Ascending aorta (tissue), 2 donors: ENCODE data around the gene SLC4A5. TPM values are rescaled to one million over a fixed set of nuclear protein-coding genes. Genes with fewer than 3 reads are reported as not detected.

ENCODE experiments used
- DNase-seq, 2 donors: peaks; one replicate each; pipeline ENCODE4 v3.0.0-alpha.2; 2019; ENCODE audit warnings: low spot score in 2 of 2
- H3K27ac ChIP-seq, 2 donors: fragments of 200-600 bp; sonication (generic); one replicate each; pipeline ENCODE4 v1.5.1; 2016 to 2017; ENCODE audit warnings: mild to moderate bottlenecking in 1 of 2
- H3K27me3 ChIP-seq: fragments of 200-600 bp; sonication (generic); one replicate; pipeline ENCODE4 v1.5.1; 2017
- H3K36me3 ChIP-seq, 2 donors: fragments of 200-600 bp; sonication (generic); one replicate each; pipeline ENCODE4 v1.5.1; 2016
- H3K4me1 ChIP-seq, 2 donors: fragments of 200-600 bp; sonication (generic); one replicate each; pipeline ENCODE4 v1.5.1; 2016 to 2017; ENCODE audit warnings: mild to moderate bottlenecking in 1 of 2
- H3K4me3 ChIP-seq, 2 donors: fragments of 200-600 bp; sonication (generic); one replicate each; pipeline ENCODE4 v1.5.1; 2016 to 2017; ENCODE audit warnings: mild to moderate bottlenecking in 1 of 2
- H3K9me3 ChIP-seq, 2 donors: fragments of 200-600 bp; sonication (generic); one replicate each; pipeline ENCODE4 v1.5.1; 2016
- intact Hi-C: fragments of 100-400 bp; cut with DNase I; formaldehyde crosslinking; loops from one replicate; pipeline ENCODE4 v1.15.1; 2023
- total RNA-seq: library from RNA; depleted of rRNA; stranded (reverse); fragments of >200 nt; gene quantifications from one replicate; pipeline ENCODE4 v1.1.0, GENCODE V29; 2016
- TF ChIP-seq, protein P1 (sequence below), 3 experiments: fragments of 200-600 bp in 2 of 3; fragments of 450-650 bp in 1 of 3; sonication (generic) in 2 of 3; IDR thresholded peaks; one replicate each; pipeline ENCODE4 v1.5.1; 2016 to 2019; ENCODE audit warnings: antibody characterized with exemption in 3 of 3, mild to moderate bottlenecking in 1 of 3, moderate library complexity in 1 of 3

SLC4A5 gene
- total RNA-seq, 1 donor from 2014 or later: 0.11 TPM

DNA sequence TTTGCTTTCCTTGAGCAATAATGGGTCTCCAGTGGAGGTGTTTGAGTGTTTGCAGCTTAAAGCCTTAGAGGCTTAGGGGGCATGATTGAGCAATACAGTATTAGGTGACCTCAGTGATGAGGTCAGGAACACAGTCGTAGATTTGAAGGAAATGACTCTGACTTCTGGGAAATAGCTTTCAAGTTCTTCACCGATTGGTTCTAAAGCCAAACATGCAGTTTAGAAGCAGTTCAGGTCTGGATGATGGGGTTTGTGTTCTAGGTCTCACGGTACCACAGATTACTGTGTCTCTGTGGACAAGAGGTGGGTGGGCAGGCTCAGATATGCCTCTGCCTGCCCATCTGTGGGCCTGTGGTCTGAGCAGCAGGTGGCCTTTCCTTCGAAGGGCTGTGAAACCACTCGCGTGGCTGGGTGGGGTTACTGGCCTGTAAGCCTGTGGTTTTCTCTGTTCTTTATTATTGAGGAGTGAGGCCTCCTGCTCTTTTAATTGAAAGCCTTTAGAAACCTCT is 137.0 kb downstream of the SLC4A5 start:
- peak overlapping the region; percentile 36 to 37 for H3K27ac ChIP-seq
- H3K4me3 ChIP-seq: no peak overlapping the region
- peaks cover 30 to 73% of the 10 kb centered on the region in 2 donors for H3K4me1 ChIP-seq
- peaks cover 25 to 57% of the 10 kb centered on the region in 2 donors for H3K36me3 ChIP-seq
- intact Hi-C loops: no loop called here
- H3K27me3 ChIP-seq: no peaks in the 10 kb centered on the region
- H3K9me3 ChIP-seq: no peaks in the 10 kb centered on the region
- peak in 1 of 2 donors; percentile 60 for DNase-seq
- TF ChIP-seq, protein P1, sequence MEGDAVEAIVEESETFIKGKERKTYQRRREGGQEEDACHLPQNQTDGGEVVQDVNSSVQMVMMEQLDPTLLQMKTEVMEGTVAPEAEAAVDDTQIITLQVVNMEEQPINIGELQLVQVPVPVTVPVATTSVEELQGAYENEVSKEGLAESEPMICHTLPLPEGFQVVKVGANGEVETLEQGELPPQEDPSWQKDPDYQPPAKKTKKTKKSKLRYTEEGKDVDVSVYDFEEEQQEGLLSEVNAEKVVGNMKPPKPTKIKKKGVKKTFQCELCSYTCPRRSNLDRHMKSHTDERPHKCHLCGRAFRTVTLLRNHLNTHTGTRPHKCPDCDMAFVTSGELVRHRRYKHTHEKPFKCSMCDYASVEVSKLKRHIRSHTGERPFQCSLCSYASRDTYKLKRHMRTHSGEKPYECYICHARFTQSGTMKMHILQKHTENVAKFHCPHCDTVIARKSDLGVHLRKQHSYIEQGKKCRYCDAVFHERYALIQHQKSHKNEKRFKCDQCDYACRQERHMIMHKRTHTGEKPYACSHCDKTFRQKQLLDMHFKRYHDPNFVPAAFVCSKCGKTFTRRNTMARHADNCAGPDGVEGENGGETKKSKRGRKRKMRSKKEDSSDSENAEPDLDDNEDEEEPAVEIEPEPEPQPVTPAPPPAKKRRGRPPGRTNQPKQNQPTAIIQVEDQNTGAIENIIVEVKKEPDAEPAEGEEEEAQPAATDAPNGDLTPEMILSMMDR (IDR thresholded peaks at IDR 0.05): no peak

DNA sequence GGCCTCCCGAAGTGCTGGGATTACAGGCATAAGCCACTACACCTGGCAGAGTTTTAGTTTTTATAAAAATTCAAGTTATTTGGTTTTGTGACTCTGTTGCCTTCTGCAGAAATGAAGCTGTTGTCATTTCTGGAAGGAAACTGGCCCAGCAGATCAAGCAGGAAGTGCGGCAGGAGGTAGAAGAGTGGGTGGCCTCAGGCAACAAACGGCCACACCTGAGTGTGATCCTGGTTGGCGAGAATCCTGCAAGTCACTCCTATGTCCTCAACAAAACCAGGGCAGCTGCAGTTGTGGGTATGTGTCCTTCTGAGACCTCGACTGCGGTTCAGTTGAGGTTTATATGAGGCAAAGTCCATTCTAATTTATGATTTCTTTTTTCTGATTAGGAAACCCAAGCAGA is 137.6 kb downstream of the SLC4A5 start:
- H3K27ac ChIP-seq: peak overlapping the region; percentile 37 to 67
- no peaks in the 10 kb centered on the region for H3K9me3 ChIP-seq
- H3K27me3 ChIP-seq: no peaks in the 10 kb centered on the region
- intact Hi-C loops: no loop called here
- peaks cover 20 to 51% of the 10 kb centered on the region in 2 donors for H3K36me3 ChIP-seq
- peak in 1 of 2 donors; percentile 43 for DNase-seq
- H3K4me3 ChIP-seq: no peak overlapping the region
- TF ChIP-seq, protein P1 (IDR thresholded peaks at IDR 0.05): no peak
- H3K4me1 ChIP-seq: peaks cover 30 to 79% of the 10 kb centered on the region in 2 donors

DNA sequence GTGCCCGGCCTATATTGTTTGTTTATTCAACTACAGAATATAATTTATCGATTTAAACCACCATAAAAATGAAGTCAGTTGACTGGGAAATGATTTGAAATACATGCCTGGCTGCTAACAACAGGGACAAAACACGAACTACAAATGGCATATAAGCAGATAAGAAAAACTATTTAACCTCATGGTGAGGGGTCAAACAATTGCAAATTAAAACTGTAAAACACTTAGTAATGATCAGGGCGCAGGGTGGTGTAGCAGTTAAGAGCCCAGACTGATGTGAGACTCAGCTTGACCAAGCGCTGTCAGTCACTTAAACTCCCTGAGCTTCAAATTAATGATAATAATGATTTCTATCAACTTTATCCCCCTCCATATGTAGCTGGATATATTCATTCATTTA is 138.1 kb downstream of the SLC4A5 start:
- H3K27me3 ChIP-seq: no peaks in the 10 kb centered on the region
- peaks cover 30 to 79% of the 10 kb centered on the region in 2 donors for H3K4me1 ChIP-seq
- H3K9me3 ChIP-seq: no peaks in the 10 kb centered on the region
- intact Hi-C loops: no loop called here
- DNase-seq: no peak
- H3K27ac ChIP-seq: peak overlapping the region; percentile 37 to 67
- TF ChIP-seq, protein P1 (IDR thresholded peaks at IDR 0.05): no peak
- no peak overlapping the region for H3K4me3 ChIP-seq
- peaks cover 15 to 46% of the 10 kb centered on the region in 2 donors for H3K36me3 ChIP-seq

DNA sequence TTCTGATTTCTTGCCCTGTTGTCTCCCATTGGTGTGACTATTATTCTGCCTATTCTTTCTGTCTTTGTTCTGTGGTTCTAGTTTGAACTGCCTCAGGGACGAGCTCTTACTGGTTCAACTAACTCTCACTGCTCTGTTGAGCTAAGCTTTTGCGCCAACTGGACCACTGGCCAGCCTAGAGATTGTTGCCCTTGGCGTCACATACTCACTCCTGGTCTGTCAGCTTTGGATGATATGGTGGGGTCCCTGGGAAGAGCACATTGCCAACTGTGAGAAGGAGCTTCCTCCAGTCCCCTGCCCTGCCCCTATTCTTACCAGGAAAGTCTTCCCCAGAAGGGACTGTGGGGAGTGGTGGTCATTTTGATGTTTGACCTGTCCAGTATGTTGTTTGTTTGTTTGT is 138.8 kb downstream of the SLC4A5 start:
- peaks cover 30 to 72% of the 10 kb centered on the region in 2 donors for H3K4me1 ChIP-seq
- DNase-seq: no peak
- H3K27ac ChIP-seq: peak overlapping the region; percentile 67 to 77
- TF ChIP-seq, protein P1 (IDR thresholded peaks at IDR 0.05): no peak
- peaks cover 12 to 39% of the 10 kb centered on the region in 2 donors for H3K36me3 ChIP-seq
- H3K9me3 ChIP-seq: no peaks in the 10 kb centered on the region
- intact Hi-C loops: no loop called here
- no peak overlapping the region for H3K4me3 ChIP-seq
- no peaks in the 10 kb centered on the region for H3K27me3 ChIP-seq

DNA sequence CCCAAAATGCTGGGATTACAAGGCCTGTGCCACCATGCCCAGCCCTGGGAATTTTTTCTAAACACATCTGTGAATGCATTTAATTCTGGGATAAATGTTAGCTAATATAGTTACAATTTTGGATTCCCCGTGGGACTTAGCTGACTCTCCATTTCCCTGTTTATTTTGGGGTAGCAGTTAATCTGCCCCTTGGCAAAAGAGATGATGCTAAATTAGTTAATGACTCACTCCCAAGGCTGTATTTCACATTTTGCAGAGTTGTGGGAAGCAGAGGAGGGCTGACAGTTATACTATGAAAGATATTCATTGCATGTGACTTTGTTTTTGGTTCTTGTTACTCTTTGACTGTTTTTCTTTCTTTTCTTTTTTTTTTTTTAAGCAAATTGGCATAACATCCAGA is 141.6 kb downstream of the SLC4A5 start:
- no peaks in the 10 kb centered on the region for H3K27me3 ChIP-seq
- no peaks in the 10 kb centered on the region for H3K9me3 ChIP-seq
- peaks cover 3 to 11% of the 10 kb centered on the region in 2 donors for H3K36me3 ChIP-seq
- H3K27ac ChIP-seq: peak overlapping the region; percentile 97 to 98
- peak in 1 of 2 donors; percentile 73 for DNase-seq
- H3K4me3 ChIP-seq: peak overlapping the region in 1 of 2 donors; percentile 90
- peaks cover 27 to 51% of the 10 kb centered on the region in 2 donors for H3K4me1 ChIP-seq
- TF ChIP-seq, protein P1 (IDR thresholded peaks at IDR 0.05): no peak
- intact Hi-C loops: no loop called here
